Measurements from ENCODE around the gene TRAF2. TPM values are rescaled to one million over a fixed set of nuclear protein-coding genes. Genes with fewer than 3 reads are reported as not detected.

Gene TRAF2
- total and polyA plus RNA-seq, 12 donors: 5.4 to 17.0 (median 10.1) TPM

GRCh38 chr9:136955202-136955942 lies 69.1 kb downstream of the TRAF2 start:
- ATAC-seq (no peak), DNase-seq (no peak)
- Histone ChIP-seq H3K4me1 (peaks cover 3 to 27% (median 7%) of the 10 kb centered on the region in 9 donors), H3K27ac (no peak overlapping the region), H3K9me3 (no peaks in the 10 kb centered on the region), H3K4me3 (no peak overlapping the region), H3K27me3 (no peaks in the 10 kb centered on the region), H3K36me3 (no peaks in the 10 kb centered on the region)
- 83 to 84% methylated on average over 14 of the region's 14 CpGs for WGBS, 2 donors
- intact Hi-C loops (cut with DNase I): no loop called here
- TF ChIP-seq CTCF (IDR thresholded peaks at IDR 0.05): no peak

GRCh38 chr9:136955943-136956335 lies 69.6 kb downstream of the TRAF2 start:
- Histone ChIP-seq H3K27ac (no peak overlapping the region), H3K4me1 (peaks cover 0 to 23% (median 2%) of the 10 kb centered on the region in 9 donors), H3K27me3 (no peaks in the 10 kb centered on the region), H3K4me3 (no peak overlapping the region), H3K36me3 (no peaks in the 10 kb centered on the region), H3K9me3 (no peaks in the 10 kb centered on the region)
- 94 to 98% methylated on average over 9 of the region's 9 CpGs for whole genome bisulfite sequencing, 2 donors
- TF ChIP-seq CTCF (IDR thresholded peaks at IDR 0.05): no peak
- ATAC-seq: no peak
- intact Hi-C loops (cut with DNase I): no loop called here
- no peak for DNase-seq

GRCh38 chr9:136956604-136957003 lies 70.3 kb downstream of the TRAF2 start:
- DNase-seq: no peak
- no peak overlapping the region for H3K4me3 ChIP-seq
- no peak overlapping the region for H3K27ac ChIP-seq
- ATAC-seq: no peak
- no peaks in the 10 kb centered on the region for H3K27me3 ChIP-seq
- no peaks in the 10 kb centered on the region for H3K9me3 ChIP-seq
- no peaks in the 10 kb centered on the region for H3K36me3 ChIP-seq
- H3K4me1 ChIP-seq: peaks cover 0 to 24% (median 6%) of the 10 kb centered on the region in 9 donors
- 96 to 99% methylated on average over 4 of the region's 4 CpGs for WGBS, 2 donors
- TF ChIP-seq CTCF (IDR thresholded peaks at IDR 0.05): no peak
- intact Hi-C loops (cut with DNase I): no loop called here

GRCh38 chr9:136957461-136957860 lies 71.1 kb downstream of the TRAF2 start:
- Histone ChIP-seq H3K4me1 (peaks cover 0 to 20% (median 6%) of the 10 kb centered on the region in 9 donors), H3K27me3 (no peaks in the 10 kb centered on the region), H3K4me3 (no peak overlapping the region), H3K36me3 (no peaks in the 10 kb centered on the region), H3K27ac (no peak overlapping the region), H3K9me3 (no peaks in the 10 kb centered on the region)
- intact Hi-C loops (cut with DNase I): no loop called here
- TF ChIP-seq CTCF (IDR thresholded peaks at IDR 0.05): no peak
- DNase-seq: no peak
- 90 to 95% methylated on average over 1 of the region's 1 CpG for WGBS, 2 donors
- ATAC-seq: no peak
